HepG2 (cell line): ENCODE data around the gene STK10.

ENCODE experiments used
- AHR ChIP-seq: IDR thresholded peaks from 2 replicates; pipeline ENCODE4 v1.6.1; 2018; ENCODE audit warnings: missing genetic modification reagents, missing compliant biosample characterization
- CREB1 ChIP-seq, 2 experiments: fragments of 450-650 bp in 1 of 2; IDR thresholded peaks; 2 replicates each; pipeline ENCODE4 v1.6.1; 2016 to 2017; ENCODE audit warnings: control low read depth in 1 of 2, mild to moderate bottlenecking in 1 of 2, missing compliant biosample characterization in 1 of 2, missing genetic modification characterization in 1 of 2
- CREM ChIP-seq, 2 experiments: sonication (generic) in 1 of 2; formaldehyde crosslinking in 1 of 2; IDR thresholded peaks; 2 replicates each; pipeline versions ENCODE4 v1.4.0 to v1.6.1; 2016 to 2020; ENCODE audit warnings: antibody characterized with exemption in 1 of 2, mild to moderate bottlenecking in 1 of 2, missing genetic modification reagents in 1 of 2
- ESRRA ChIP-seq: sonication (generic); formaldehyde crosslinking; IDR thresholded peaks from 2 replicates; pipeline ENCODE4 v1.5.1; 2020; ENCODE audit warnings: mild to moderate bottlenecking, low read depth, missing genetic modification reagents
- NFATC3 ChIP-seq: sonication (generic); formaldehyde crosslinking; IDR thresholded peaks from 2 replicates; pipeline ENCODE4 v1.5.1; 2020; ENCODE audit warnings: mild to moderate bottlenecking, missing genetic modification reagents
- RCOR2 ChIP-seq: IDR thresholded peaks from 2 replicates; pipeline ENCODE4 v1.6.1; 2016; ENCODE audit warnings: missing biosample characterization, missing genetic modification reagents
- SRSF4 ChIP-seq: fragments of 200-400 bp; formaldehyde crosslinking; IDR thresholded peaks from one replicate; pipeline ENCODE4 v1.6.1; 2018; ENCODE audit warnings: mild to moderate bottlenecking, low read depth, low read length, moderate library complexity; ENCODE audit not compliant: poor library complexity, severe bottlenecking
- YEATS2 ChIP-seq: sonication (generic); formaldehyde crosslinking; IDR thresholded peaks from 2 replicates; pipeline ENCODE4 v1.4.0; 2020; ENCODE audit warnings: missing genetic modification reagents, borderline replicate concordance
- ZNF205 ChIP-seq: IDR thresholded peaks from 2 replicates; pipeline ENCODE4 v1.6.1; 2018; ENCODE audit warnings: missing biosample characterization, missing genetic modification reagents
- ZNF326 ChIP-seq: sonication (generic); formaldehyde crosslinking; IDR thresholded peaks from 2 replicates; pipeline ENCODE4 v1.4.0; 2020; ENCODE audit warnings: missing genetic modification reagents, borderline replicate concordance
- TF ChIP-seq, protein P1 (sequence below): sonication (generic); formaldehyde crosslinking; IDR thresholded peaks from 2 replicates; pipeline ENCODE4 v1.4.0; 2020; ENCODE audit warnings: missing genetic modification reagents, mild to moderate bottlenecking, borderline replicate concordance
- TF ChIP-seq, protein P2 (sequence below): sonication (generic); formaldehyde crosslinking; IDR thresholded peaks from 2 replicates; pipeline ENCODE4 v1.9.0; 2022; ENCODE audit warnings: low read depth, missing genetic modification reagents

DNA sequence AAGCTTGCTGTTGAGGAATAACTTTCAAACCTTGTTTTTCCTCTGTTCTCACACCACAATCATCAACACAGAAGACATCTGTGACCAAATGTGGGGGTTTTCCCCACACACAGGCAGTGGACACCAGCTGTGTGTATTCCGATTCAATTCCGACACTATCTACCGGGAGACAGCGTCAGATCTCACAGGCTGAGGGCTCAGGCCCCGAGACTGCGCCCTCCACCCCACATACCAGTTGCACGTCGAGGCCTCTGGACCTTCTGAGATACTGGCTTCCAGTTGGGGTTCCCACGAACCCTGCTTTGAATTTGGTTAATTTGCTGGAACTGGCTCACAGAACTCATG, 41.3 kb downstream of the STK10 start:
- TF ChIP-seq ZNF326 (CRISPR knock-in tag) (no peak), AHR (CRISPR knock-in tag) (no peak), RCOR2 (CRISPR knock-in tag) (no peak), ZNF205 (CRISPR knock-in tag) (no peak), YEATS2 (CRISPR knock-in tag) (no peak), ESRRA (CRISPR knock-in tag) (no peak), CREB1 (IDR thresholded peaks at IDR 0.05) (no peak), CREB1 (CRISPR knock-in tag; IDR thresholded peaks at IDR 0.05) (no peak), SRSF4 (no peak), NFATC3 (CRISPR knock-in tag) (no peak), CREM (IDR thresholded peaks at IDR 0.05) (no peak), CREM (CRISPR knock-in tag; IDR thresholded peaks at IDR 0.05) (no peak)
- TF ChIP-seq, protein P1, sequence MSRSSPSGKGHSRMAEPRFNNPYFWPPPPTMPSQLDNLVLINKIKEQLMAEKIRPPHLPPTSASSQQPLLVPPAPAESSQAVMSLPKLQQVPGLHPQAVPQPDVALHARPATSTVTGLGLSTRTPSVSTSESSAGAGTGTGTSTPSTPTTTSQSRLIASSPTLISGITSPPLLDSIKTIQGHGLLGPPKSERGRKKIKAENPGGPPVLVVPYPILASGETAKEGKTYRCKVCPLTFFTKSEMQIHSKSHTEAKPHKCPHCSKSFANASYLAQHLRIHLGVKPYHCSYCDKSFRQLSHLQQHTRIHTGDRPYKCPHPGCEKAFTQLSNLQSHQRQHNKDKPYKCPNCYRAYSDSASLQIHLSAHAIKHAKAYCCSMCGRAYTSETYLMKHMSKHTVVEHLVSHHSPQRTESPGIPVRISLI (CRISPR knock-in tag), result no peak
- TF ChIP-seq, protein P2, sequence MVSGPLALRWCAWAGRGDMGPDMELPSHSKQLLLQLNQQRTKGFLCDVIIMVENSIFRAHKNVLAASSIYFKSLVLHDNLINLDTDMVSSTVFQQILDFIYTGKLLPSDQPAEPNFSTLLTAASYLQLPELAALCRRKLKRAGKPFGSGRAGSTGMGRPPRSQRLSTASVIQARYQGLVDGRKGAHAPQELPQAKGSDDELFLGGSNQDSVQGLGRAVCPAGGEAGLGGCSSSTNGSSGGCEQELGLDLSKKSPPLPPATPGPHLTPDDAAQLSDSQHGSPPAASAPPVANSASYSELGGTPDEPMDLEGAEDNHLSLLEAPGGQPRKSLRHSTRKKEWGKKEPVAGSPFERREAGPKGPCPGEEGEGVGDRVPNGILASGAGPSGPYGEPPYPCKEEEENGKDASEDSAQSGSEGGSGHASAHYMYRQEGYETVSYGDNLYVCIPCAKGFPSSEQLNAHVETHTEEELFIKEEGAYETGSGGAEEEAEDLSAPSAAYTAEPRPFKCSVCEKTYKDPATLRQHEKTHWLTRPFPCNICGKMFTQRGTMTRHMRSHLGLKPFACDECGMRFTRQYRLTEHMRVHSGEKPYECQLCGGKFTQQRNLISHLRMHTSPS (CRISPR knock-in tag), result no peak
